Cardiac ventricle fibroblast (primary cell): ENCODE results near the gene ISCA2. TPM values are rescaled to one million over a fixed set of nuclear protein-coding genes. Genes with fewer than 3 reads are reported as not detected.

Source experiments
- total RNA-seq: library from RNA; depleted of rRNA; stranded (reverse); fragments of >200 nt; gene quantifications from 2 replicates; pipeline ENCODE4 v1.2.3, GENCODE V29; 2015

ISCA2 gene, protein sequence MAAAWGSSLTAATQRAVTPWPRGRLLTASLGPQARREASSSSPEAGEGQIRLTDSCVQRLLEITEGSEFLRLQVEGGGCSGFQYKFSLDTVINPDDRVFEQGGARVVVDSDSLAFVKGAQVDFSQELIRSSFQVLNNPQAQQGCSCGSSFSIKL
- 9.1 and 14.7 TPM in 2 replicates for total RNA-seq

DNA sequence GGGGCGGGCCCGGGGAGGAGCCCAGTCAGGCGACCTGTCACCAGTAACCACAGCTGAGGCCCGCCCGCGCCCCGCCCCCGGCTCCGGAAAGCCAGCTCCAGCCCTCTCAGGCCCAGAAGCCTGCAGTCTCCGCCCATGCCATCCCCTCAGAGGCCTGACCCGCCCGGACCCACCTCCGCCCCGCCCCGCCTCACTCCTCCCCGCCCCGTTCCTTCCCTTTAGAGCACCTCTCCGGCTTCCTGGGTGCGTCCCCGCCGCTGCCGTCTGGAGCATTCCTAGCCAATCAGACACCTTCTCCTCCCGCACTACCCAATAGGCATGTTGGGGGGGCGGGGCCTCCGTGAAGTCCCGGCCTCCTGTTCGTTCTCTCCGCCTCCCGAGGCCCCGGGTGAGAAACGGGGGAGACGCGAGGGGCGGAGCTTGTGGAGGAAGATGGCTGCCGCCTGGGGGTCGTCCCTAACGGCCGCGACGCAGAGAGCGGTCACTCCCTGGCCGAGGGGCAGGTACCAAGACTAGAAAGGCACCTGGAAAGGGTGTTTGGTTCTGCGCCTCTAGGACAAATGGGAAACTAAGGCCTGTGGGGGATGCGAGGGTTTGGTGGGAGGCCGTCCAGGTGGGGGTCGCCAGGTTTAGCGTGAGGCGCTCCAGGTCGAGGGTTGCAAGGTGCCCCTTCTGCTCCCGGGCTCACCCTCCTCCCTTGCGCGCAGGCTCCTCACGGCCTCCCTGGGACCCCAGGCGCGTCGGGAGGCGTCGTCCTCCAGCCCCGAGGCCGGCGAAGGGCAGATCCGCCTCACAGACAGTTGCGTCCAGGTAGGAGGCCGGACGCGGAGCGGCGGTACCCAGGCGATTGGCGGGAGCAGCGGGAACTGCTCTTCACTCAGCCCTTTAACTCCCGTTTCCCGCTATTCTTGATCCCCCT is at the start of gene ISCA2:
ISCA2 (plus strand) TSS at position 423 of the 919 bp plus-strand sequence; CDS start at position 433, 10 bp downstream.

GRCh38 chr14:74492776-74493342 is 706 bp upstream of the ISCA2 start, which contains the start of gene NPC2:
TSS of gene NPC2 (minus strand) at chr14:74493305. CDS start at chr14:74493274, 31 bp downstream.

Other genes starting within 250 kb of the ISCA2 start
- gene ABCD4, start 190.8 kb upstream of the ISCA2 start, total RNA-seq = 18.8 and 24.9 TPM in 2 replicates
- not detected in 2 replicates for gene VRTN, start 145.3 kb upstream of the ISCA2 start, total RNA-seq
- gene SYNDIG1L, start 67.6 kb upstream of the ISCA2 start, total RNA-seq = not detected in 2 replicates
- 713 and 752 TPM in 2 replicates for gene NPC2, start 460 bp upstream of the ISCA2 start, total RNA-seq
- 123 and 130 TPM in 2 replicates for gene LTBP2, start 118.5 kb downstream of the ISCA2 start, total RNA-seq
- 13.5 and 16.3 TPM in 2 replicates for gene AREL1, start 219.3 kb downstream of the ISCA2 start, total RNA-seq
- gene FCF1, start 219.4 kb downstream of the ISCA2 start, total RNA-seq = 34.5 and 43.6 TPM in 2 replicates